OCI-LY1 (cell line): ENCODE data around the gene SMAD3.

ENCODE experiments used
- EZH2 ChIP-seq: fragments of 200-600 bp; sonication (generic), shearing (Covaris generic); IDR thresholded peaks from 2 replicates; pipeline ENCODE4 v1.8.0; 2017; ENCODE audit warnings: borderline replicate concordance, mixed run types, mild to moderate bottlenecking, antibody characterized with exemption, low read length, moderate library complexity, mixed read lengths
- TF ChIP-seq, protein P1 (sequence below): fragments of 200-600 bp; sonication (generic), shearing (Covaris generic); IDR thresholded peaks from 2 replicates; pipeline ENCODE4 v1.5.1; 2017; ENCODE audit warnings: mild to moderate bottlenecking, antibody characterized with exemption, low read length, moderate library complexity, mixed read lengths

DNA sequence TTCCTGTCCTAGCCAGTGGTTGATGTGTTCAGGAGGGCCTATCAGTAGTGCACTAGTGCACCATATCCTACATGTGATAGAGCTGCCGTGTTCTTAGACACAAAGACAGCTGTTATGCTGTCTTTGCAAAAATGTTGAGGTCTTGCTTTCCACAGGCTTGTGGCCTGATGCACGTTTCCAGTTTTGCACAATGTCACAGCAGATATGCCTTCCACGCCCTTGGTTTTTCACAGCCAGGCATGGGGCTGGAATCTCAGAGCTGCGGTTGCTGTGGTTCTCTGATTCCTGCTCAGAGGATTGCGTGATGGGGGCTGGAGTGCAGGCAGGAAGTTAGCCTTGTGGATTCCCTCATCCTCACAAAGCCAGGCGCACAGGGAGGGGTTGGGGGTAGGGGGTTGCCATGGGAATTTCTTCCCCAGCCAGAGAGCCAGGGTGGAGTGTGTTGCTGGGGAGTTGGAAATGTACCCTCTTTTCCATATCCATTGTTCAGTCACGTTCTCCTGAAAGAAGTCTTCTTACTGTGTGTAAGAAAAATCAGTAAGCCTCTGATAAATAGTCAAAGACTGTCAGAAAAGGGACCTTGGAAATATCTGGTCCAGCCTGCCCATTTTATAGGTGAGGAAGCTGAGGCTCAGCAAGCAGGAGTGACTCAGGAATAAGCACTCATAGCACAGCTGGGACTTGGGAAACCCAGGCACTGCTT, 79.4 kb downstream of the SMAD3 start:
- TF ChIP-seq EZH2, result no peak
- TF ChIP-seq, protein P1, sequence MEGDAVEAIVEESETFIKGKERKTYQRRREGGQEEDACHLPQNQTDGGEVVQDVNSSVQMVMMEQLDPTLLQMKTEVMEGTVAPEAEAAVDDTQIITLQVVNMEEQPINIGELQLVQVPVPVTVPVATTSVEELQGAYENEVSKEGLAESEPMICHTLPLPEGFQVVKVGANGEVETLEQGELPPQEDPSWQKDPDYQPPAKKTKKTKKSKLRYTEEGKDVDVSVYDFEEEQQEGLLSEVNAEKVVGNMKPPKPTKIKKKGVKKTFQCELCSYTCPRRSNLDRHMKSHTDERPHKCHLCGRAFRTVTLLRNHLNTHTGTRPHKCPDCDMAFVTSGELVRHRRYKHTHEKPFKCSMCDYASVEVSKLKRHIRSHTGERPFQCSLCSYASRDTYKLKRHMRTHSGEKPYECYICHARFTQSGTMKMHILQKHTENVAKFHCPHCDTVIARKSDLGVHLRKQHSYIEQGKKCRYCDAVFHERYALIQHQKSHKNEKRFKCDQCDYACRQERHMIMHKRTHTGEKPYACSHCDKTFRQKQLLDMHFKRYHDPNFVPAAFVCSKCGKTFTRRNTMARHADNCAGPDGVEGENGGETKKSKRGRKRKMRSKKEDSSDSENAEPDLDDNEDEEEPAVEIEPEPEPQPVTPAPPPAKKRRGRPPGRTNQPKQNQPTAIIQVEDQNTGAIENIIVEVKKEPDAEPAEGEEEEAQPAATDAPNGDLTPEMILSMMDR, result no peak
